Testis (tissue), 3 donors: ENCODE measurements around the gene NUDT15. TPM values are rescaled to one million over a fixed set of nuclear protein-coding genes. Genes with fewer than 3 reads are reported as not detected.

Experiments used
- DNase-seq: peaks from one replicate; pipeline ENCODE4 v3.0.0-alpha.2; 2019
- H3K27ac ChIP-seq, 2 donors: fragments of 200-600 bp; sonication (generic); one replicate each; pipeline ENCODE4 v1.5.1; 2019
- H3K27me3 ChIP-seq: fragments of 200-600 bp; sonication (generic); one replicate; pipeline ENCODE4 v1.5.1; 2019
- H3K36me3 ChIP-seq: fragments of 200-600 bp; sonication (generic); one replicate; pipeline ENCODE4 v1.5.1; 2017; ENCODE audit warnings: low read depth; ENCODE audit errors: missing control alignments
- H3K4me1 ChIP-seq: fragments of 200-600 bp; sonication (generic); one replicate; pipeline ENCODE4 v1.5.1; 2019
- H3K4me3 ChIP-seq, 2 donors: fragments of 200-600 bp; sonication (generic); one replicate each; pipeline ENCODE4 v1.5.1; 2017 to 2019
- H3K9me3 ChIP-seq: fragments of 200-600 bp; sonication (generic); one replicate; pipeline ENCODE4 v1.5.1; 2017
- POLR2A ChIP-seq: fragments of 450-650 bp; IDR thresholded peaks from one replicate; pipeline ENCODE4 v1.6.1; 2017; ENCODE audit warnings: antibody characterized with exemption, mild to moderate bottlenecking, moderate library complexity
- WGBS, 2 donors: methylation state at CpG; one replicate each; pipeline ENCODE4 v1.1.5; 2018; 5-methylcytosine and 5-hydroxymethylcytosine counted together
- intact Hi-C: fragments of 100-400 bp; cut with DNase I; formaldehyde crosslinking; loops from one replicate; pipeline ENCODE4 v1.15.1; 2023; ENCODE audit warnings: low total_unique reads
- polyA plus RNA-seq: library from polyadenylated mRNA; stranded (reverse); fragments of 350-450 nt; fragmentation: Illumina TruSeq; extraction: RNeasy Lipid Tissue Mini Kit (QIAGEN cat#74804); gene quantifications from one replicate; pipeline ENCODE4 v1.2.3, GENCODE V29; 2014; ENCODE audit warnings: low read depth, low replicate concordance; ENCODE audit not compliant: insufficient read depth
- total RNA-seq, 2 donors: library from RNA; depleted of rRNA; stranded (reverse); fragments of >200 nt; gene quantifications; one replicate each; pipeline ENCODE4 v1.2.3, GENCODE V29; 2016
- TF ChIP-seq, protein P1 (sequence below), 3 experiments: fragments of 450-650 bp in 2 of 3; fragments of 200-600 bp in 1 of 3; sonication (generic) in 1 of 3; IDR thresholded peaks; one replicate each; pipeline ENCODE4 v1.5.1; 2016 to 2019; ENCODE audit warnings: antibody characterized with exemption in 3 of 3, mild to moderate bottlenecking in 2 of 3, moderate library complexity in 1 of 3

The NUDT15 gene
- total and polyA plus RNA-seq, 3 donors from 2014 or later: 11.1 to 16.9 (median 12.3) TPM

DNA sequence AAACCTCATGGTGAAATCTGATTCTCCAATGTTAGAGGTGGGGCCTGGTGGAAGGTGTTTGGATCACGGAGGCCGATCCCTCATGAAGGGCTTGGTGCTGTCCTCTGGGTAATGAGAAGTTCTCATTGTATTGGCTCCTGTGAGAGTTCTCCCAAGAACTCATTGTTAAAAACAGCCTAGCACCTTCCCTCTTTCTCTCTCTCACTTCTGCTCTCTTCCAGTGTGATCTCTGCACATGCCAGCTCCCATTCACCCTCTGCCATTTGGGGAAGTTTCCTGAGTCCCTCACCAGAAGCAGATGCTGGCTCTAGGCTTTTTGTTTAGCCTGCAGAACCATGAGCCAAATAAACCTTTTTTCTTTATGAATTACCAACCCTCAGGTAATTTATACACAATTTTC is 33.3 kb upstream of the NUDT15 start:
- H3K27ac ChIP-seq: no peak overlapping the region
- TF ChIP-seq, protein P1, sequence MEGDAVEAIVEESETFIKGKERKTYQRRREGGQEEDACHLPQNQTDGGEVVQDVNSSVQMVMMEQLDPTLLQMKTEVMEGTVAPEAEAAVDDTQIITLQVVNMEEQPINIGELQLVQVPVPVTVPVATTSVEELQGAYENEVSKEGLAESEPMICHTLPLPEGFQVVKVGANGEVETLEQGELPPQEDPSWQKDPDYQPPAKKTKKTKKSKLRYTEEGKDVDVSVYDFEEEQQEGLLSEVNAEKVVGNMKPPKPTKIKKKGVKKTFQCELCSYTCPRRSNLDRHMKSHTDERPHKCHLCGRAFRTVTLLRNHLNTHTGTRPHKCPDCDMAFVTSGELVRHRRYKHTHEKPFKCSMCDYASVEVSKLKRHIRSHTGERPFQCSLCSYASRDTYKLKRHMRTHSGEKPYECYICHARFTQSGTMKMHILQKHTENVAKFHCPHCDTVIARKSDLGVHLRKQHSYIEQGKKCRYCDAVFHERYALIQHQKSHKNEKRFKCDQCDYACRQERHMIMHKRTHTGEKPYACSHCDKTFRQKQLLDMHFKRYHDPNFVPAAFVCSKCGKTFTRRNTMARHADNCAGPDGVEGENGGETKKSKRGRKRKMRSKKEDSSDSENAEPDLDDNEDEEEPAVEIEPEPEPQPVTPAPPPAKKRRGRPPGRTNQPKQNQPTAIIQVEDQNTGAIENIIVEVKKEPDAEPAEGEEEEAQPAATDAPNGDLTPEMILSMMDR (IDR thresholded peaks at IDR 0.05): no peak
- TF ChIP-seq POLR2A: no peak
- WGBS, 2 donors: 88 to 94% methylated on average over 2 of the region's 2 CpGs
- H3K4me3 ChIP-seq: no peak overlapping the region
- no peak for DNase-seq
- no peaks in the 10 kb centered on the region for H3K27me3 ChIP-seq
- intact Hi-C loops: no loop called here
- no peaks in the 10 kb centered on the region for H3K36me3 ChIP-seq
- H3K4me1 ChIP-seq: peaks cover 5% of the 10 kb centered on the region
- no peaks in the 10 kb centered on the region for H3K9me3 ChIP-seq

DNA sequence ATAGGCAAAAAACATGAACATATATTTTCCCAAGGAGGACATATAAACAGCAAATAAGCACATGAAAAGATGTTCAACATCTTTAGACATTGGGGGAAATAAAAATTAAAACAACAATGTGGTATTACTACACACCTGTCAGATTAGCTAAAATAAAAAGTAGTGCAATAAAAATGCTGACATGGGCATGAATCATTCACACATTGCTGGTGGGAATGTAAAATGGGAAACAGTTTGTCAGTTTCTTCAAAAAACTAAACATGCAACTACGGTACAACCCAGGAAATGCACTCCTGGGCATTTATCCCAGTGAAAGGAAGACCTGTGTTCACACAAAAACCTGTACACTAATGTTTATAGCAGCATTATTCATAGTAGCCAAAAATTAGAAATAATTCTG is 31.1 kb upstream of the NUDT15 start:
- Histone ChIP-seq H3K36me3 (no peaks in the 10 kb centered on the region), H3K27me3 (no peaks in the 10 kb centered on the region), H3K4me3 (no peak overlapping the region), H3K4me1 (peaks cover 5% of the 10 kb centered on the region), H3K27ac (no peak overlapping the region), H3K9me3 (no peaks in the 10 kb centered on the region)
- TF ChIP-seq, protein P1 (IDR thresholded peaks at IDR 0.05): no peak
- TF ChIP-seq POLR2A: no peak
- 68 to 78% methylated on average over 1 of the region's 1 CpG for WGBS, 2 donors
- intact Hi-C loops: no loop called here
- DNase-seq: no peak

DNA sequence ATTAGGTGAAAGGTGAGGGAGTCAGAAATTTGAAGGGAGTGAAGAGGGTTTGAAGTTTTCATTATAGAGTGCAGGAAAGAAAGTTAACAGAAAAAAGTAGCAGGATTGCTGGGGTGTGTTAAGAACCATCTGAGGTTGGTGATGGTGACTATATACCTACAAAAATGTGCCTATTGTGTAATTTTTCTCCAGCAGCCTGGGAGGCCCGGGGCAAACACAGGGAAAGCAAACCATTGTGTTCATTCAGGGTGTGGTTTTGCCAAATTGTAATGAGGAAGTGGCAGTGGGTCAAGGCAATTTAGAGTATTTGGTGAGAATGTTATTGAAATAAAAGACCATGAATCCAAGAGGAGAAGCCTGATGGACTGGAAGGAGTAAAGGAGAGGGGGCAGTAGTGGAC is 28.2 kb upstream of the NUDT15 start:
- Histone ChIP-seq H3K27me3 (no peaks in the 10 kb centered on the region), H3K36me3 (no peaks in the 10 kb centered on the region), H3K9me3 (no peaks in the 10 kb centered on the region), H3K27ac (no peak overlapping the region), H3K4me3 (no peak overlapping the region), H3K4me1 (no peaks in the 10 kb centered on the region)
- no peak for DNase-seq
- intact Hi-C loops: no loop called here
- WGBS, 2 donors: 50 to 53% methylated on average over 1 of the region's 1 CpG
- no peak for TF ChIP-seq POLR2A

DNA sequence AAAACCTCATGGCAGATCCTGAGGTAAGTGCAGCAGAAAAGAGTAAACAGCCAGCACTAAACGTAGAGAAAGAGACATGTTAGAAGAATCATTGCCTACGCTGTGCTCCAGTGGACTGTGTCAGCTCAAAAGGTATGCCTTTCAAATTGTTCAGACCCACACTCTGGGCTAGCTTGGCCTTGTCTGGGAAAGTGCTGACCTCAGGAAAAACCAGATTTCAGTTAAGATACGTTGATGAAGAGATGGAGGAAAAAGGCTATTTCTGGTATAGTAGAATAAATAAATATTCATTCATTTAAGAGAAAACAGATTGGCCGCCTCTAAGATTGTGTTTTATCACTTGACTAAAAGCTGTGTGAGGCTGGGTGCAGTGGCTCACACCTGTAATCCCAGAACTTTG is 26.8 kb upstream of the NUDT15 start:
- TF ChIP-seq POLR2A: no peak
- TF ChIP-seq, protein P1 (IDR thresholded peaks at IDR 0.05): no peak
- DNase-seq: no peak

DNA sequence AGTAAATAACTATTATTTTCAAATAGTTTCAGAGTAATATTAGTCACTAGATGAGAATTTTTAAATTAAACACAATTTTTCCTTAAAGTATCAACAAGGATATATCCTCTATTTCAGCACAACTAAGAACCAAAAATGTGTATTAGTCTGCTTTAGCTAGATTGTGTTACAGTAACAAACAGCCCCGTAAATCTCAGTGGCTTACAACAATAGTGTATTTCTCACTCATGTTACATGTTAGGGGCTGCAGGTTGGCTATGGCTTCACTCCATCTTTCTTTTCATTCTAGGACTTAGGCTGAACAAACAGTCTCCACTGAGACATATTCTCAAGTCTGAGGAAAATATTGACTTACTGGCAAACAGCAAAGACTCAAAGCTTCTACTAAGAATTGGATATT is 24.9 kb upstream of the NUDT15 start:
- no peak for TF ChIP-seq POLR2A
- TF ChIP-seq, protein P1 (IDR thresholded peaks at IDR 0.05): no peak
- H3K27me3 ChIP-seq: no peaks in the 10 kb centered on the region
- intact Hi-C loops: no loop called here
- DNase-seq: no peak
- no peak overlapping the region for H3K27ac ChIP-seq
- H3K36me3 ChIP-seq: no peaks in the 10 kb centered on the region
- no peaks in the 10 kb centered on the region for H3K9me3 ChIP-seq
- 93 to 94% methylated on average over 1 of the region's 1 CpG for WGBS, 2 donors
- H3K4me1 ChIP-seq: no peaks in the 10 kb centered on the region
- H3K4me3 ChIP-seq: no peak overlapping the region

More for the DNA sequence above, 26.8 kb upstream of the NUDT15 start:
- no peak overlapping the region for H3K4me3 ChIP-seq
- 71 to 97% methylated on average over 3 to 4 of the region's 4 CpGs for WGBS, 2 donors
- H3K36me3 ChIP-seq: no peaks in the 10 kb centered on the region
- no peaks in the 10 kb centered on the region for H3K9me3 ChIP-seq
- no peaks in the 10 kb centered on the region for H3K4me1 ChIP-seq
- intact Hi-C loops: no loop called here
- H3K27ac ChIP-seq: no peak overlapping the region
- H3K27me3 ChIP-seq: no peaks in the 10 kb centered on the region
